ENCODE results near the gene MED9. TPM values are rescaled to one million over a fixed set of nuclear protein-coding genes. Genes with fewer than 3 reads are reported as not detected.
"Not testable (repeated sequence)": the region's sequence is repeated elsewhere in the genome, so short reads cannot be mapped to it uniquely, and the experiment has no call there.

The MED9 gene
- total and polyA plus RNA-seq, 10 of the 15 experiments (the other 5 are each of a cell fraction or from before 2014, with no cell fraction given) = 1.5 to 22.4 (median 14.8) TPM

GRCh38 chr17:17484451-17484899, 7.7 kb downstream of the MED9 start (continued):
- TF ChIP-seq MAX (IDR thresholded peaks at IDR 0.05; ENCODE audit: low read depth, low read length) (no peak), FOXK2 (IDR thresholded peaks at IDR 0.05) (no peak)

GRCh38 chr17:17485420-17485819, 8.6 kb downstream of the MED9 start:
- intact Hi-C loops (cut with micrococcal nuclease; ENCODE audit: unreplicated experiment) = no loop called here
- 82% methylated on average over 6 of the region's 6 CpGs for WGBS (ENCODE audit: insufficient coverage, insufficient replicate concordance, low lambda C conversion rate, missing lambda C conversion rate)
- Histone ChIP-seq H3K9me3 (replicated peaks; ENCODE audit: control insufficient read depth, insufficient read depth, low read length) (no peaks in the 10 kb centered on the region), H3K4me1 (ENCODE audit: control insufficient read depth, insufficient read depth, low read length) (no peaks in the 10 kb centered on the region), H3K27ac (ENCODE audit: control insufficient read depth, insufficient read depth) (no peak overlapping the region), H3K27me3 (replicated peaks in 1 of 2; ENCODE audit: control insufficient read depth in 2 of 2, insufficient read depth in 2 of 2, low read length in 1 of 2) (no peaks in the 10 kb centered on the region), H3K4me2 (ENCODE audit: control insufficient read depth, insufficient read depth) (no peak overlapping the region), H3K9ac (ENCODE audit: control insufficient read depth, insufficient read depth, low read length) (no peak overlapping the region), H4K20me1 (ENCODE audit: control insufficient read depth, insufficient read depth) (no peaks in the 10 kb centered on the region), H3K4me3 (no peak overlapping the region), H3K36me3 (ENCODE audit: control insufficient read depth in 2 of 2, insufficient read depth in 2 of 2, low read length in 1 of 2) (peaks cover 5 to 6% of the 10 kb centered on the region in 2 experiments), H2AFZ (ENCODE audit: control insufficient read depth, low read depth, low read length) (no peak overlapping the region), H3K79me2 (ENCODE audit: control insufficient read depth, insufficient read depth, low read length) (peaks cover 13% of the 10 kb centered on the region)
- no peak for FAIRE-seq
- ChIA-PET POLR2A (no interaction called here), RAD21 (ENCODE audit: unreplicated experiment) (no interaction called here), SMC1A (ENCODE audit: uncharacterized antibody, unreplicated experiment) (no interaction called here), CTCF (no interaction called here)
- BruUV-seq (replicated peaks) = no TSS peak
- in situ Hi-C loops (cut with MboI) = no loop called here
- ATAC-seq = no peak
- no peak for TF ChIP-seq RAD21 (IDR thresholded peaks at IDR 0.05; ENCODE audit: insufficient read depth, low read depth, low read length)
- no peak for TF ChIP-seq RCOR1 (conservative IDR thresholded peaks at IDR 0.05; ENCODE audit: low read depth, low read length)
- TF ChIP-seq EZH2 (IDR thresholded peaks at IDR 0.05; ENCODE audit: borderline replicate concordance, control insufficient read depth, low read depth, low read length) = no peak
- TF ChIP-seq TAF1 (IDR thresholded peaks at IDR 0.05; ENCODE audit: borderline replicate concordance, low read depth, low read length) = no peak
- DNase-seq (ENCODE audit: low read depth, low spot score) = no peak

- H3K4me2 ChIP-seq (ENCODE audit: control insufficient read depth, insufficient read depth); ATAC-seq; H3K9ac ChIP-seq (ENCODE audit: control insufficient read depth, insufficient read depth, low read length); RAD21 ChIA-PET (ENCODE audit: unreplicated experiment); H3K4me1 ChIP-seq (ENCODE audit: control insufficient read depth, insufficient read depth, low read length); H3K4me3 ChIP-seq; CTCF ChIA-PET; BruUV-seq (replicated peaks); intact Hi-C loops (cut with micrococcal nuclease; ENCODE audit: unreplicated experiment); in situ Hi-C loops (cut with MboI); FAIRE-seq; H3K27ac ChIP-seq (ENCODE audit: control insufficient read depth, insufficient read depth); DNase-seq (ENCODE audit: low read depth, low spot score); H2AFZ ChIP-seq (ENCODE audit: control insufficient read depth, low read depth, low read length); POLR2A ChIA-PET; SMC1A ChIA-PET (ENCODE audit: uncharacterized antibody, unreplicated experiment); H4K20me1 ChIP-seq (ENCODE audit: control insufficient read depth, insufficient read depth); H3K27me3 ChIP-seq (replicated peaks in 1 of 2; ENCODE audit: control insufficient read depth in 2 of 2, insufficient read depth in 2 of 2, low read length in 1 of 2); H3K9me3 ChIP-seq (replicated peaks; ENCODE audit: control insufficient read depth, insufficient read depth, low read length); H3K36me3 ChIP-seq (ENCODE audit: control insufficient read depth in 2 of 2, insufficient read depth in 2 of 2, low read length in 1 of 2): not testable (repeated sequence)
- 97% methylated on average over 23 of the region's 23 CpGs for WGBS (ENCODE audit: insufficient coverage, insufficient replicate concordance, low lambda C conversion rate, missing lambda C conversion rate)
- peaks cover 11% of the 10 kb centered on the region for H3K79me2 ChIP-seq (ENCODE audit: control insufficient read depth, insufficient read depth, low read length)
Observed at GRCh38 chr17:17486416-17486815, 9.6 kb downstream of the MED9 start.
